Panc1 (cell line): ENCODE measurements around the gene KAT6B. TPM values are rescaled to one million over a fixed set of nuclear protein-coding genes. Genes with fewer than 3 reads are reported as not detected.

ENCODE experiments used
- ATAC-seq: fragments of 200-7000 bp; cut with Tn5 transposase; 2 replicates; pipeline ENCODE4 v1.9.1; 2020; ENCODE audit warnings: mild to moderate bottlenecking, moderate library complexity
- BruUV-seq: library from RNA; stranded (reverse); fragments of 400-500 nt; replicated peaks from 2 replicates; lab custom pipeline; 2021; lab: Mats Ljungman, UMichigan
- CTCF ChIA-PET: fragments of 300-600 bp; sonication (Branson Sonifier 250); formaldehyde crosslinking; loops from one replicate; lab custom pipeline; 2022; ENCODE audit warnings: antibody characterized with exemption; lab: Charles Lee
- POLR2A ChIA-PET: fragments of 300-600 bp; sonication (Branson Sonifier 250); formaldehyde crosslinking; loops from one replicate; lab custom pipeline; 2022; ENCODE audit warnings: antibody characterized with exemption; lab: Charles Lee
- DNase-seq: peaks from one replicate; pipeline ENCODE4 v3.0.0-alpha.2; 2010; ENCODE audit warnings: low read depth, low spot score
- H3K27ac ChIP-seq: 2 replicates; pipeline ENCODE4 v1.5.1; 2011; ENCODE audit warnings: mild to moderate bottlenecking, low read length, inconsistent platforms
- H3K27me3 ChIP-seq: fragments of 200-500 bp; sonication (Bioruptor generic); 2 replicates; pipeline ENCODE4 v1.6.0; 2014; ENCODE audit warnings: low read length, inconsistent platforms; ENCODE audit not compliant: control insufficient read depth, insufficient read depth
- H3K36me3 ChIP-seq: fragments of 200-500 bp; sonication (Bioruptor generic); 2 replicates; pipeline ENCODE4 v1.5.1; 2014; ENCODE audit warnings: inconsistent platforms, mild to moderate bottlenecking, low read length, moderate library complexity; ENCODE audit not compliant: control insufficient read depth, insufficient read depth
- H3K4me1 ChIP-seq: 2 replicates; pipeline ENCODE4 v1.5.1; 2011; ENCODE audit warnings: inconsistent platforms, mild to moderate bottlenecking, low read length, moderate library complexity; ENCODE audit not compliant: control insufficient read depth, insufficient read depth
- H3K4me3 ChIP-seq, 2 experiments: 2 replicates each; pipeline ENCODE4 v1.5.1; 2011 to 2012; ENCODE audit warnings: low read depth in 2 of 2, low read length in 2 of 2, mild to moderate bottlenecking in 2 of 2, inconsistent platforms in 1 of 2, moderate library complexity in 1 of 2
- H3K9me3 ChIP-seq: fragments of 200-500 bp; sonication (Bioruptor generic); 2 replicates; pipeline ENCODE4 v1.5.1; 2014; ENCODE audit warnings: low read depth, mild to moderate bottlenecking, inconsistent platforms, low read length, moderate library complexity; ENCODE audit not compliant: control insufficient read depth, insufficient read depth
- CTCF ChIP-seq: fragments of 450-650 bp; IDR thresholded peaks from 2 replicates; pipeline ENCODE4 v1.5.1; 2017; ENCODE audit warnings: mild to moderate bottlenecking
- POLR2AphosphoS5 ChIP-seq: IDR thresholded peaks from 2 replicates; pipeline ENCODE4 v1.6.1; 2012; ENCODE audit warnings: mild to moderate bottlenecking, low read depth, low read length, moderate library complexity
- REST ChIP-seq, 2 experiments: IDR thresholded peaks; 2 replicates each; pipeline ENCODE4 v1.6.1; 2011 to 2012; ENCODE audit warnings: low read depth in 2 of 2, control low read depth in 1 of 2, low read length in 1 of 2, mild to moderate bottlenecking in 1 of 2, moderate library complexity in 1 of 2; ENCODE audit not compliant: insufficient read depth in 1 of 2
- SIN3A ChIP-seq: IDR thresholded peaks from 2 replicates; pipeline ENCODE4 v1.6.1; 2012; ENCODE audit warnings: low read depth, mild to moderate bottlenecking, low read length, moderate library complexity, borderline replicate concordance; ENCODE audit not compliant: insufficient read depth
- TCF7L2 ChIP-seq: IDR thresholded peaks from 2 replicates; pipeline ENCODE4 v1.6.1; 2011; ENCODE audit warnings: mild to moderate bottlenecking, low read depth, low read length, inconsistent platforms
- in situ Hi-C: cut with HindIII; loops from 2 replicates; pipeline ENCODE4 v1.10.0; 2016; ENCODE audit warnings: low sequenced_read_pairs, low pct_unique_long_range_greater_than_20kb
- intact Hi-C: fragments of 100-400 bp; cut with micrococcal nuclease; formaldehyde crosslinking; loops from one replicate; pipeline ENCODE4 v1.10.0; 2022; ENCODE audit not compliant: unreplicated experiment
- total RNA-seq: library from RNA; stranded (reverse); gene quantifications from one replicate; pipeline ENCODE4 v1.2.1, GENCODE V29; 2021; ENCODE audit not compliant: unreplicated experiment

KAT6B gene
- total RNA-seq, 1 experiment from 2014 or later = 31.1 TPM

GRCh38 chr10:74808501-74808900 is 17.9 kb upstream of the KAT6B start:
- in situ Hi-C loops (no loop called here), intact Hi-C loops (no loop called here)
- no peak overlapping the region for H3K27ac ChIP-seq
- peaks cover 3% of the 10 kb centered on the region; the same call in 1 of the 2 replicates for H3K9me3 ChIP-seq
- no peaks in the 10 kb centered on the region for H3K4me1 ChIP-seq
- ChIA-PET CTCF (interaction anchor here (0.7 kb wide), 1 partner anchor 9 kb away, joined by 3 read pairs; no protein-coding TSS in a partner anchor), POLR2A (no interaction called here)
- no peak for ATAC-seq
- DNase-seq = no peak
- BruUV-seq = no TSS peak
- no peaks in the 10 kb centered on the region for H3K36me3 ChIP-seq
- no peak for TF ChIP-seq REST (IDR thresholded peaks at IDR 0.05; ENCODE audit: insufficient read depth in 1 of 2, low read depth in 2 of 2, low read length in 1 of 2)
- no peak for TF ChIP-seq TCF7L2
- no peak for TF ChIP-seq CTCF
- no peak for TF ChIP-seq POLR2AphosphoS5
- TF ChIP-seq SIN3A = no peak
- no peaks in the 10 kb centered on the region for H3K27me3 ChIP-seq
- no peak overlapping the region for H3K4me3 ChIP-seq

- no peaks in the 10 kb centered on the region for H3K36me3 ChIP-seq
- POLR2A ChIA-PET = no interaction called here
- CTCF ChIA-PET = no interaction called here
Measured at GRCh38 chr10:74810087-74810486, 16.3 kb upstream of the KAT6B start.

More at GRCh38 chr10:74810087-74810486, 16.3 kb upstream of the KAT6B start:
- Histone ChIP-seq H3K27me3 (no peaks in the 10 kb centered on the region), H3K4me1 (no peaks in the 10 kb centered on the region), H3K9me3 (peaks cover 3% of the 10 kb centered on the region; the same call in 1 of the 2 replicates), H3K27ac (no peak overlapping the region), H3K4me3 (no peak overlapping the region)
- intact Hi-C loops (no loop called here), in situ Hi-C loops (no loop called here)
- BruUV-seq = no TSS peak
- DNase-seq = no peak
- TF ChIP-seq TCF7L2 (no peak), SIN3A (no peak), POLR2AphosphoS5 (no peak), REST (IDR thresholded peaks at IDR 0.05; ENCODE audit: insufficient read depth in 1 of 2, low read depth in 2 of 2, low read length in 1 of 2) (no peak), CTCF (no peak)
- no peak for ATAC-seq
